Fibroblast of peridontal ligament (primary cell): ENCODE results near the gene TMC4.
"Not testable (repeated sequence)": the region's sequence is repeated elsewhere in the genome, so short reads cannot be mapped to it uniquely, and the experiment has no call there.

Experiments
- DNase-seq: peaks from one replicate; pipeline ENCODE4 v3.0.0-alpha.2; 2010; ENCODE audit errors: extremely low read depth

Gene TMC4

GRCh38 chr19:54179921-54180461, 7.0 kb upstream of the TMC4 start:
- peak; percentile 61 for DNase-seq

- DNase-seq: no peak
These were observed 6.4 kb upstream of the TMC4 start for GRCh38 chr19:54179262-54179852.

GRCh38 chr19:54178581-54179261, 5.8 kb upstream of the TMC4 start:
- DNase-seq: no peak

- no peak for DNase-seq
These were observed 1.2 kb upstream of the TMC4 start for GRCh38 chr19:54173951-54174834.

GRCh38 chr19:54173359-54173699, 369 bp upstream of the TMC4 start:
- no peak for DNase-seq

GRCh38 chr19:54171736-54172431, 1.1 kb downstream of the TMC4 start:
- not testable (repeated sequence) for DNase-seq

GRCh38 chr19:54169149-54169740, 3.7 kb downstream of the TMC4 start:
- no peak for DNase-seq

GRCh38 chr19:54168174-54168917, 4.6 kb downstream of the TMC4 start:
- peak; percentile 83 for DNase-seq

- DNase-seq: no peak
These were observed 7.7 kb downstream of the TMC4 start for GRCh38 chr19:54165222-54165621.

- DNase-seq: no peak
These were observed 8.4 kb downstream of the TMC4 start for GRCh38 chr19:54164369-54165068.

- DNase-seq: no peak
These were observed 10.1 kb downstream of the TMC4 start for GRCh38 chr19:54162884-54163283.

GRCh38 chr19:54162241-54162805, 10.6 kb downstream of the TMC4 start:
- DNase-seq: peak; percentile 27

- DNase-seq: no peak
These were observed 12.1 kb downstream of the TMC4 start for GRCh38 chr19:54160854-54161253.

GRCh38 chr19:54160182-54160811, 12.7 kb downstream of the TMC4 start:
- DNase-seq: peak; percentile 18

GRCh38 chr19:54159352-54160181, 13.4 kb downstream of the TMC4 start, which contains the start of gene LENG1:
Gene LENG1 (minus strand): TSS chr19:54159721. CDS start chr19:54159695, 26 bp downstream.
- peak; percentile 100 for DNase-seq

GRCh38 chr19:54158812-54159351, 14.1 kb downstream of the TMC4 start:
- peak; percentile 36 for DNase-seq

- DNase-seq: no peak
These were observed 16.0 kb downstream of the TMC4 start for GRCh38 chr19:54156953-54157352.

- DNase-seq: no peak
These were observed 16.5 kb downstream of the TMC4 start for GRCh38 chr19:54156490-54156889.
